ENCODE measurements around the gene MCHR2. TPM values are rescaled to one million over a fixed set of nuclear protein-coding genes. Genes with fewer than 3 reads are reported as not detected.
"Not testable (repeated sequence)": the region's sequence is repeated elsewhere in the genome, so short reads cannot be mapped to it uniquely, and the experiment has no call there.

The MCHR2 gene
- polyA plus RNA-seq (ENCODE audit: insufficient read length in 3 of 3), result not detected

GRCh38 chr6:99993533-99994251, at the start of gene MCHR2:
Gene MCHR2, minus strand, starts transcription at chr6:99994223. Its CDS starts 38,076 bp downstream, at chr6:99956147.
- DNase-seq (ENCODE audit: low read depth in 3 of 3, low spot score in 2 of 3), result peak in 1 of 3 donors; percentile 6

- DNase-seq (ENCODE audit: low read depth in 3 of 3, low spot score in 2 of 3), result not testable (repeated sequence)
Observed at GRCh38 chr6:100038546-100038945, 44.5 kb upstream of the MCHR2 start.

GRCh38 chr6:100035873-100036653, 42.0 kb upstream of the MCHR2 start:
- no peak for DNase-seq (ENCODE audit: low read depth in 3 of 3, low spot score in 2 of 3)

- DNase-seq (ENCODE audit: low read depth in 3 of 3, low spot score in 2 of 3), result no peak
Observed at GRCh38 chr6:100023798-100024197, 29.8 kb upstream of the MCHR2 start.

- DNase-seq (ENCODE audit: low read depth in 3 of 3, low spot score in 2 of 3), result no peak
Observed at GRCh38 chr6:100022847-100023246, 28.8 kb upstream of the MCHR2 start.

- no peak for DNase-seq (ENCODE audit: low read depth in 3 of 3, low spot score in 2 of 3)
Observed at GRCh38 chr6:100008857-100009256, 14.8 kb upstream of the MCHR2 start.

GRCh38 chr6:100001915-100002388, 7.9 kb upstream of the MCHR2 start:
- DNase-seq (ENCODE audit: low read depth in 3 of 3, low spot score in 2 of 3), result peak in 1 of 3 donors; percentile 19

GRCh38 chr6:99997141-99997540, 3.1 kb upstream of the MCHR2 start:
- no peak for DNase-seq (ENCODE audit: low read depth in 3 of 3, low spot score in 2 of 3)

GRCh38 chr6:99995916-99996315, 1.9 kb upstream of the MCHR2 start:
- DNase-seq (ENCODE audit: low read depth in 3 of 3, low spot score in 2 of 3), result no peak

- DNase-seq (ENCODE audit: low read depth in 3 of 3, low spot score in 2 of 3), result no peak
Observed at GRCh38 chr6:99993146-99993532, 884 bp downstream of the MCHR2 start.

GRCh38 chr6:99991955-99992354, 2.1 kb downstream of the MCHR2 start:
- DNase-seq (ENCODE audit: low read depth in 3 of 3, low spot score in 2 of 3), result no peak

GRCh38 chr6:99980741-99981140, 13.3 kb downstream of the MCHR2 start:
- DNase-seq (ENCODE audit: low read depth in 3 of 3, low spot score in 2 of 3), result no peak

- no peak for DNase-seq (ENCODE audit: low read depth in 3 of 3, low spot score in 2 of 3)
Observed at GRCh38 chr6:99979953-99980352, 14.1 kb downstream of the MCHR2 start.

GRCh38 chr6:99967052-99967451, 27.0 kb downstream of the MCHR2 start:
- DNase-seq (ENCODE audit: low read depth in 3 of 3, low spot score in 2 of 3), result no peak

GRCh38 chr6:99960027-99960426, 34.0 kb downstream of the MCHR2 start:
- no peak for DNase-seq (ENCODE audit: low read depth in 3 of 3, low spot score in 2 of 3)

- no peak for DNase-seq (ENCODE audit: low read depth in 3 of 3, low spot score in 2 of 3)
Observed at GRCh38 chr6:99951016-99951805, 42.8 kb downstream of the MCHR2 start.

GRCh38 chr6:99946005-99946404, 48.0 kb downstream of the MCHR2 start:
- DNase-seq (ENCODE audit: low read depth in 3 of 3, low spot score in 2 of 3), result no peak

GRCh38 chr6:99943846-99944245, 50.2 kb downstream of the MCHR2 start:
- DNase-seq (ENCODE audit: low read depth in 3 of 3, low spot score in 2 of 3), result no peak

GRCh38 chr6:99940582-99940981, 53.4 kb downstream of the MCHR2 start:
- no peak for DNase-seq (ENCODE audit: low read depth in 3 of 3, low spot score in 2 of 3)

- no peak for DNase-seq (ENCODE audit: low read depth in 3 of 3, low spot score in 2 of 3)
Observed at GRCh38 chr6:99933129-99933528, 60.9 kb downstream of the MCHR2 start.

- DNase-seq (ENCODE audit: low read depth in 3 of 3, low spot score in 2 of 3), result no peak
Observed at GRCh38 chr6:99912657-99913056, 81.4 kb downstream of the MCHR2 start.
